Amygdala (tissue), 56 donors: Measurements from ENCODE around the gene RACK1.
"Not testable (repeated sequence)": the region's sequence is repeated elsewhere in the genome, so short reads cannot be mapped to it uniquely, and the experiment has no call there.

Source experiments
- DNase-seq, 56 donors: peaks; one replicate each; lab custom pipeline; 2025; lab: John Stamatoyannopoulos, UW

The RACK1 gene

DNA sequence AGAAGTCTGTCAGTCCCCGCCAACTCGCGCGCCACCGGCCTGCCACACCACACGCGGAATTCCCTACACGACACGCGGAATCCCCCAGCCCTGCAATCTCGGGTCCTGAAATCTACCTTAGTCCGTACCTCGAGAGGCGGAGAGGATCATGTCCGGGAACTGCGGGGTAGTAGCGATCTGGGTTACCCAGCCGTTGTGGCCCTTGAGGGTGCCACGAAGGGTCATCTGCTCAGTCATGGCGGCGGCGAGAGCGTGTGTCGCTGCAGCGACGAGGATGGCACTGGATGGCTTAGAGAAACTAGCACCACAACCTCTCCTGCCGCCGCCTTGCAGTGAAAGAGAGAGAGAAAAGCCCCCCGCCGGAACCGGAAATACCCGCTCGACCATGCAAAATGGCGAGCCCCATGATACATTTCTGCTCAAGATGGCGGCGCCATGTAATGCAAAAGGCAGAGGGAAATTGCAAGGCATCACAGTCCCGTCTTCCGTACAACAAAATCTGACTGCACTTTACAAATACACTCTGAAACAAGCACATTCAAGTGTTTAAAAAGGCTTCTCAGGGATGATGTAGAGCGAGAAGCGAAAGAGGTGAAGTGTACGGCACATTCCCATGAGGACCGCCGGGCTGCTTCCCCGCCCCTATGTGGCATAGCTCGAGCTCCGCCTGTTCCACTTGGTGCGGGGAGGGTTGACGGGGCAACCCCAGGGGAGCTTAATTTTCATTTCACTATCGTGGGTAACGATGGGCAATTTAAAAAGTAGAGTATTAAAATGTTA lies at the start of gene RACK1:
TSS of gene RACK1 (minus strand) at position 343 of the 780 bp plus-strand sequence. CDS start at position 237, 106 bp downstream.
- no peak for DNase-seq

DNA sequence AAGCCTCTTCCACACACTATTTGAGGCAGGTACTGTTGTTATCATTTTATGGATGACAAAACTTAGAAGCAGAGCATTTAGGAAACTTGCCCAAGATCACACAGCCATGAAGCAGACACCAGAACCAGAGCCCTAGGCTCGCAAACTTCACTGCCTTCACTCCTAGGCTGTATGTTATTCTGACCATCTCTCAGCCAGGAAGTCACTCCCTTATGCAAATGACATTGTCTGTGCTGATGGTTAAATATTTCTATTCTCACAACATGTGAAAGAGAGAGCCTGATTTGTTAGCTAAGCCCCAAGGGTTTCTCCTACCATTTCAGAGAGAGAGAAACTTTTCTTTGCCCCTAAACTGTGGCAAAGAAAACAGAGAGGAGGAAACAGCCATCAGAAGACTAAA lies 43.6 kb upstream of the RACK1 start:
- not testable (repeated sequence) for DNase-seq

DNA sequence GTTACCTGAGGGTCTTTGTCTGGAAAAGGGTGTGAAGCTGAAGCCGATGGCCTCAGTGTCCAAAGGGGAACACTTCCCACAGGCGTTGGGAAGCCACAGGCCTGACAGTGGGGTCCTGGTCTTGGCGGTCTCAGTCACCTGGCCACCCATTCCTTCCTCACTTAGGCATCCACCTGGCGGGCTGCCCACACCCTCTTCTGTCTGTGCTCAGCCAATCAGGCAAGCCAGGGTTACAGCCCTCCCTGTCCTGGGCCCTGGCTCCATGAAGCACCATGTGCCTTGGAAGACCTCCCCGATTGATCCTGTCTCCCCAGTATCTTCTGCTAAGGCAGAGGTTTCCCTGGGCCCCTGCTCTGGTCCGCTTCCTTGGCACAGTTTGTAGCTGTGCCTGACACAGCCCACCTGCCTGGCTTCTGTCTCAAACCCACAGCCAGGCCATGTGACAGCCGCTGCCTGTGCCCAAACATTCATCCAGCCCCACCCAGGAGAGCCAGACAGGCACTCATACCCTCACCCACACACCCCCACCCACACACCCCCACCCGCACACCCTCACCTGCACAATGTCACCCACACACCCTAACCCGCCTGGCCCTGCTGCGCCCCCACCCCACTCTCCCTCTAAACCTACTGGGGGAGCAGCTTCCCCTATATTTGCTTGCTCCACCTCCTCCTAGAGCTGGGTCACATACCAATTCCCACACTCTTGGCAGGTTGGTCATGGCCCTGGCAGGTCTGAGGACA lies 42.4 kb upstream of the RACK1 start:
- DNase-seq = not testable (repeated sequence)

DNA sequence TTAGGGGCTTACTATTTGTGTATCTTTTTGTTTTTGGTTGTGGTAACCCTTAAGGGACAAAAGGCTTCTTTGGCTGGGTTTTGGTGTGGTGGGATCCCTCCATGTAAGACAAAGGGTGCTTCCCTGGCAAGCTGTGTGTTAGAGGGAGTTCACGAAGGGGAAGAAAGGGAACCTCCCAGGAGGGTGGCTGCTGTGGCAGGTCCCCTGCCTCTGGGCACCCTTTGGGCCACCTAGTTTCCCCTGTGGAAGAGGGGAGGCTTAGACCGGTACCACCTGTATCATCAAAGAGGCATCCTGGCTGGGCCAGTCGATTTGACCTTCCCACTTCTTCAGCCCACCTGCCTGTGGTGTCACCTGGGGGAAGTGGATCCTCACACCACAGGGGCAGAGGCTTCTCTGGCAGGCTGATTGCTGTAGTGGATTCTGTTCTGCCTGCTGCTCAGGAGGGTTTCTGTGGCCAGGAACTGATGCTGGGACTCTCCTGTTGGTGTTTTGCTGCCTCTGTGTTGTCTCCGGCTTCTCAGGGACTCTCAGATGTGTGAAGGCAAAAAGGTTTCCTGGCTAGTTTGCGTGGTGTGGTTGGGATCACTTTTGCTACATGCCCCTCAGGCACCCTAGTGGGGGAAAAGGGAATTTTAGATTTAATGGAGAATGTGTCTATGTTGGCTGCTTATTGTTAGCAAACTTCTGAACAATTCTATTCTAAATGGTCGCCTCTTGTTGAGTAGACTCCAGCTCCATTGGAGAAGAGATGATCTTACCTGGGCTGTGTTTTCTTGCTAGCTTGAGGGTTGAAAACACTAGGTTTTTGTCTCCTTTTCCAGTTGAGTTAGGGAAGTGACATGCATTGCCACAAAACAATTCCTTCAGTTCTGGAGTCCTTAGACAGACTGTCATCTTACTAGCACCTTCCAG lies 40.4 kb upstream of the RACK1 start:
- not testable (repeated sequence) for DNase-seq

DNA sequence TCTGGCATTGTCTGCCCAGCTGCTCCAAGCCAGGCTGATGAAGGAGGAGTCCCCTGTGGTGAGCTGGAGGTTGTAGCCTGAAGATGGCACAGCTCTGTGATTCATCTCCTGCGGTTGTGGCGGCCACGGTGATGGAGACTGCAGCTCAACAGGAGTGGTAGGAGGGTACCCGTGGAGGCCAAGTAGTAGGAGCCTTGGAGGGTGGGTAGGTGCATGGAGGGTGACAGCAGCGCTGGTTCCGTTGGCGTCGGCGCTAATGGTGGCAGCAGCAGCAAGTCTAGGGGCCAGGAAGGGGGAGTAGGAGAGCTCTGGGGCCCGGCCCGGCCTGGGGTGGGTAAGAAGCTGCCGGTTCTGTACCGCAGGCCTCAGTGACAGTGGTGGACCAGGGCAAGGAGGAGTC lies 39.6 kb upstream of the RACK1 start:
- DNase-seq = no peak

DNA sequence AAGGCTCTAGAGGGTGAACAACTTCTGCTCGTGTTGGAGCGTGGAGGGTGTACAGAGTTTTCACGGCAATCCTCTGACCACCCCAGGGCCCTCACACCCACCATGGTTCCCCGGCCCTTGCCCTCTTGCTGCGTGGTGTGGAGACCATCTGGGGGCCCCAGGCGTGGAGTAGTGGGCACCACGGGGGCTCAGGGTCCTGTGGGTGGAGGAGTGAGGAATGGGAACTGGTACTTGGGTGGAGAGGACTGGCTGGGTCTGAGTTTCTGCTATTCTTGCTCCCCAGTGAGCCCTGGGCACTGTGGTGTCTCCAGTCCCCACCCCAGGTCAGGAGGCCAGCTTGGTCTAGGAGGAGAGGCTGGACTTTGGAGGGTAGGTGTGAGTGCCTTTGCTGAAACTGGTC lies 39.2 kb upstream of the RACK1 start:
- DNase-seq = no peak

DNA sequence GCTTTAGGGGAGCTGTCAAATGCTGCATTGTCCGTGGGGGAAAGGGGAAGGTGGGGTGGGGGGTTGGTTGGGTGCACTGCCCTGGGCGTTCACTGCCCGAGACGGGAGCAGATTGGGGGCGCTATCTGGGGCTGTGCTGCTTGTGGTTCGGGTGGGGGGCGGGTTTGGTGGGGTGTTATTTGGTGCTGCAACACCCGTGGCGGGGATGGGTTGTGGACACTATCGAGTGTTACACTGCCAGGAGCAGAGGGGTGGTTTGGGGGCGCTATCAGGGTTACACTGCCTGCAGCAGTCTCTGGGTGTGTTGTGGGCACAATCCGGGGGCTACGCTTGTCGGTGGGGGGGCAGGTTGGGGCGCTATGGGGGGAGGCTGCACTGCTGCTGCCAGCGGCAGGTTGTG lies 38.7 kb upstream of the RACK1 start:
- not testable (repeated sequence) for DNase-seq

DNA sequence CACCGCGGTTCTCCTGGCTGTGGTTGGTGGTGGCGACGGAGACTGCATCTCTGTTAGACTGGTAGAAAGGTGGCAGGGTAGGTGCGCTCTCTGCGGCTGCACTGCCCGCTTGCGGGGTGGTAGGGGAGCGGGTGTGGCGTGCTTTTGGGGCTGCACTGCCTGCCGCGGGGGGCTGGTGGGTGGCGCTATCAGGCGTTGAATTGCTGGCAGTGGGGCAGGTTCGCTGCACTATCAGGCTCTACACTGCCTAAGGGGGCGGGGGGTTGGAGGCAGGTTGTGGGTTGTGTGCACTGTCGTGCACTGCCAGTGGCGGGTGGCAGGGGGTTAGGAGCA lies 38.2 kb upstream of the RACK1 start:
- DNase-seq = no peak

DNA sequence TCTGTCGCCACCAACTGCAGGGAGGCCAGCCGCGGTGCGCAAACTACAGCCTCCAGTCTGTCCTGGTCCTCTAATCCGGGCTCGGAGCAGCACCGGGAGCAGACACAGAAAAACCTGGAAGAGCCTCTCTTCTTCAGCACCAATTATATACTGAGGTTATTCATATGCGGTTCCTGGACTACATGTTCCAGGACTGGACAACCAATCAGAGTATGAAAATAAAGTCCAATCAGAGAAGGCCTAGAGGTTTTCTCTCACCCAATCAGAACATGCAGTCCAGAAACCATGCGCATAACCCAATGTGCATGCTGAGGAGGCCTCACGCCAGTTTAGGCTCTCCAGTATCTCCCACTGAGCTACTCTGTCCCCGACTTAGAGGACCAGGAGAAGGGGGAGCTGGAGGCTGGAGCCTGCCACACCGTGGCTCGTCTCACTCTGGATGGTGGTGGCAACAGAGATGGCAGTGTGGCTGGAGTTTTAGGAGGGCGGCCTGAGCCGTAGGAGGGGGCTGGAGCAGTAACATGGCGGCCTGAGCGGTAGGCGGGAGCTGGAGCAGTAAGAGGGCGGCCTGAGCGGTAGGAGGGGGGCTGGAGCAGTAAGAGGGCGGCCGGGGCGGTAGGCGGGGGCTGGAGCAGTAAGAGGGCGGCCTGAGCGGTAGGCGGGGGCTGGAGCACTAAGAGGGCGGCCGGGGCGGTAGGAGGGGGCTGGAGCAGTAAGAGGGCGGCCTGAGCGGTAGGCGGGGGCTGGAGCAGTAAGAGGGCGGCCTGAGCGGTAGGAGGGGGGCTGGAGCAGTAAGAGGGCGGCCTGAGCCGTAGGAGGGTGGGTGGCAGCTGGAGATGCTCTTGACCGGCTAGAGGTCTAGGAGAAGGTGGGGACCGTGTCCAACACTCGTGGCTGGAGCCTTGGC lies 37.6 kb upstream of the RACK1 start:
- no peak for DNase-seq

DNA sequence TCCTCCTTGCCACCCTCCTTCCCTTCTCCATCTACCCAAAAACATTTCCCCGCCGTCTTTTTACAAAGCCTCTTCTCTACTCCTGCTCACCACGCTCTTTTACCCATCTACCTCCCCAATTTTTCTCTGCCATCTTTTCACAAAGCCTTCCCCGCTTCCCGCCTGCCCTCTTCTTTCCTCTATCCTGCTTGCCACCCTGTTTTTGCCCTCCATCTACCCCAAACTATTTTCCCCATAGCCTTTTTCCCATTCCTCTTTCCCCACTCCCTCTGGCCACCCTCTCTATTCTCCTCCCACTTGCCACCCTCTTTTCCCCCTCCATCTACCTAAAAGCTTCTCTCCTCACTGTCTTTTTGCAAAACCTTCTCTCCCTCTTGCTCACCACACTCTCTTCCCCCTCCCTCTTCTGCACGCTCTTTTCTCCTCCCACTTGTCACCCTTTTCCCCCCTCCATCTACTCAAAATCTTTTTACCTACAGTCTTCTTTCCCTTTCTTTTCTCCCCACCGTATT lies 36.6 kb upstream of the RACK1 start:
- no peak for DNase-seq

DNA sequence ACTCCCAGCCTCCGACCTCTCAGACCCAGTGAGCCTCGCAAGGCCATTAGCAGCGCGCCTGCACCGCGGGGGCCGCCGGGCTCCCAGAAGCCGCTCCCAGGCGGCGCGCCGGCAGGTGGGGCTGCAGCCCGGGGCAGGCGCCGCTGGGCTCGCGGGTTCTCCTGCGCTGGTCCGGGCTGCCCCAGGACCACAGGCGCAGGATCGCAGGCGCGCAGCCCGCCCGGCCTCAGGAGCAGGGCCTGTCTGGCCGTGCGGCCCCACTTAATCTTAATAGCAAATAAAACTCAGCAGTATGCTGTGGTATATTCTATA lies 29.7 kb upstream of the RACK1 start:
- not testable (repeated sequence) for DNase-seq

DNA sequence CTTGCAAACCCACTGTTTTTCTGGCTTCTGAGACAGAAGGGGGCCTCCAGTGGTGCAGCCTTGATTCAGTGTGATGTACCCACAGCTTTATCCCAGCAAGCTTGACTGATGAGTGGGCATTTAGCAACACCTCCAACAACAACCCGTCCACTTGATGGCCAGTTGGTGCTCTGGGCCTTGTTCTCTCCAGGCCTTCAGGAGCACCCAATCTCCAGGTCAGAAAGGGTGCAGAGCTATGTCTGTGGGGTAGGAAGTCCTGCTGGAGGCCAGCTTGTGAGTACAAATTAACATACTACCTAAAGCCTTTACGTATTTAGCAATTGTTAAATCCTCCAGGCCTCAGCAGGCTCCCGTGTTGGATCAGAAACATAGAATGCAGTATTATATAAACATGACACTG lies 27.4 kb upstream of the RACK1 start:
- no peak for DNase-seq

DNA sequence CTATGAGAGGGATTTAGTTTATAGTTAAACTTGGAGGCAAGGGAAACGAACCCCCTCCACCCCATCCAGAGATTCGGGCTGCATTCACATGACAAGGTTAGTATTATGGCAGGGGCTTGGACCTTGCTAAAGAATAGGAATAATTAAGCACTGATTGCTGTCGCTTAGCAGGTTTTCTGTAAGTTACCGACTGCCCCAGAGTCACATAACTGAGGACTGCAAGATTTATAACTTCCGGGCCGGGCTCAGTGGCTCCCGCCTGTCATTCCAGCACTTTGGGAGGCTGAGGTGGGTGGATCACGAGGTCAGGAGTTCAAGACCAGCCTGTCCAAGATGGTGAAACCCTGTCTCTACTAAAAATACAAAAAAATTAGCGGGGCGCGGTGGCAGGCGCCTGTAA lies 24.2 kb upstream of the RACK1 start:
- not testable (repeated sequence) for DNase-seq

DNA sequence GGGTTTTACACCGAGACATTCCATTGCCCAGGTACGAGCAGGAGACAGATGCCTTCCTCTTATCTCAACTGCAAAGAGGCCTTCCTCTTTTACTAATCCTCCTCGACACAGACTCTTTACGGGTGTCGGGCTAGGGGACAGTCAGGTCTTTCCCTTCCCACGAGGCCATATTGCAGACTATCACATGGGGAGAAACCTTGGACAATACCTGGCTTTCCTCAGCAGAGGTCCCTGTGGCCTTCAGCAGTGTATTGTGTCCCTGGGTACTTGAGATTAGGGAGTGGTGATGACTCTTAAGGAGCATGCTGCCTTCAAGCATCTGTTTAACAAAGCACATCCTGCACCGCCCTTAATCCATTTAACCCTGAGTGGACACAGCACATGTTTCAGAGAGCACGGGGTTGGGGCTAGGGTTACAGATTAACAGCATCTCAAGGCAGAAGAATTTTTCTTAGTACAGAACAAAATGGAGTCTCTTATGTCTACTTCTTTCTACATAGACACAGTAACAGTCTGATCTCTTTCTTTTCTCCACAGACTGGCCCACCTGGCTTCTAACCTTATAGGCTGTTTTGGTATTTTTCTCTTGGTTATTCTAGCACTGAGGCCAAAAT lies 23.7 kb upstream of the RACK1 start:
- not testable (repeated sequence) for DNase-seq

DNA sequence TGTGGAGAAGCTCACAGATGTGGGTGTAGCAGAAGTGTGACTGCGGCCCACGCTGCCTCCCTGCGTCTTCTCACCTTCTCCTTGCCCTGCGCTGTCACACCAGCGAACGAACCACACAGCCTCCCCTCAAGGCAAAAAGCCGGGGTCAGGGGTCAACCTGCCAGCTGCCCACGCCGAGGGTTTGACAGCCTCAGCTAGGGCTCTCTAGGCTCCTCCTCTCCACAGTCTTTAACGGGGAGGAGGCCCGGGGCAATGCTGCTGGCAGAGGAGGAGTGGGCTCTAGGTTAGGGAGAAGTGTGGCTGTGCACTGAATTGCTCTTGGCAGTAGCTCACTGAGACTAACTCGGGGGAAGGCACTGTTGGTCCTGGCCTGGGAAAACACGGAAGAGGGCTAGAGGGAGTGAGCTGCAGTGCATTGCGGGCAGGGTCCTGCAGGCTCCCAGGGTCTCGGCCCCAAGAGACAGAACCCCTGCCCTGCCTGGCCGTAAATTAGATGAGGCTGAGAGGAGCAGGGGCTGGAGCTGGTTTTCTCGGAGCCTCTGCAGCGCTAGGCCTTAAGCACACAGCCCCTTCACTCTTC lies 21.5 kb upstream of the RACK1 start:
- no peak for DNase-seq

DNA sequence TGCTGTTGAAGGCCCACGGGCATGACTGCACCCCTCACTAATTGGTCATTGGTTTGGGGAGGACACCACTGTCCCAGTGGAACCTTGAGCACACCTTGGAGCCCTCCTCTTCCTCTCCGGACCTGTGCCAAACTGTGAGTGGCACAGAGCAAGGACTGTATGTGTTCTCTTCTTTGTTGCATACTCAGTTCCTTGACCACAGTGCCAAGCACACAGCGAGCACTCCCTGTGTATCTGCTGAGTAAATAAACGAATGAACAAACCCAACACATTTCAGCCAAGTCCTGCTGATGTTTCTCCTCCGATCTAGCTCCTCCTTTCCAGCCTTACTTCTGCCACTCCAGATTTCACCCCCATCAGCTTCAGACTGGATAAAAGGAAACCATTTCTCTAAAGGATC lies 19.9 kb upstream of the RACK1 start:
- no peak for DNase-seq

DNA sequence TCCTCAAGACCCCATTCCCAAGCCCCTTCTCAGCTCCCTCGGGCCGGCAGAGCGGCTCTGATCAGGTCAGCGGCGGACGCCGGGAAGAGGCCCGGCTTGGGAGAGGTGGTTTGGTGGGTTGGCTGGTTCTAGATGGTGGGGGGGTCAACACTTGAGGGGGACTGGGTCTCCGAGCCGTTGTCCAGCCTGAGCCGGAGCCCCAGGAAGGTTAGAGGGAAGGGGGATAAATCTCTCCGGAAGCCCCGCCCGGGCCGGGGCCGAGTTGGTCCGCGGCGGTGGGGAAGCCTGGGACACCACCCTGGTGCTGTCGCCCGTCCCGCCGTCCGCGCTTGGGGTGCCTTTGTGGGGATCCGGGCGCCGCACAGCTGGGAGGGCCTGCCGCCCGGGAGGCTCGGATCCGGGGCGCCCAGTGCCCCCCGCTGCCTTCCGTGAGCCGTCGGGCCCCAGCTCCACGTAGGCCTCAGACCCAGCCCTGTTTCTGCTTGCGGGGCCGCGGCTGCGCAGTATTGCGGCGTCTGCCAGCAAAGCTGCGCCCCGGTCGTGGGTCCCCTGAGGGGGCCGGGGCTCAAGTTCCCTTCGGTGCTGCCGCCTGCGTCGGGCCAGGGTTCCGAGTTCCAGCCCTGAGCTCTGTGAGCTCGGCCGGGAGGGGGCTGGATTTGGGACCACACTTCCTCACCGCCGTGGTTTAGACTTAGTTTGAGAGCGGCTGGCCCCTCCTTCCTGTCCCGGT lies 17.8 kb upstream of the RACK1 start:
- DNase-seq = no peak

DNA sequence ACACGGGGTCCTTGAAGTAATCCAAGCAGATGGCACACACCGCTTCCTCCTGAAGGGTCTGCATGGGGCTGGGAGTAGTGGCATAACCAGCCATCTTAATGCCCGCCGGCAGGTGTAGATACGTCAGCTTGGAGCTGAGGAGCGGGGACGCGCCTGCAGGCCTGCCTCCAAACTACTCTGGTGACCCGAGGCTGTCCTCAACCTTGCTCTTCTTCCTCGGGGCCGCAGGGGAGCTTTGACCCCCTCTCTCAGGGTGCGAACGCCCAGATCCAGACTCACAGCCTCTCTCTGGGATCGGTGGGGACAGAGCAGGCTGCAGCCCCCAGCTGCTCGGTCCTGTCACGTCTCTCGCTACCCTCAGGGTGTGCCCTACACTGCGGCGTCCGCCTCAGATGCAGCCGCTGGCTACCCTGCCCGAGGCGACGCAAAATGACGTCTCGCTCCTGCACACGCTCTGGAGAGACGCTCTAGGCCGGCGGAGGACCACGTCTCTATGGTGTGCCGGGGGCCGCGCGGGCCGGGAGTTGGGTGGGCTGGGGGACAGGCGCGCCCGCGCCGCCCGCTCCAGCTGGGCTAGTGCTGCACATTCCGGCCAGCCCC lies 17.1 kb upstream of the RACK1 start, which contains the start of gene TRIM52:
TSS of gene TRIM52 (minus strand) at position 424 of the 600 bp plus-strand sequence. CDS start at position 94, 330 bp downstream.
- no peak for DNase-seq
